Choroid plexus epithelial cell (primary cell): ENCODE results near the gene SEZ6.

Source experiments
- DNase-seq: peaks from one replicate; pipeline ENCODE4 v3.0.0-alpha.2; 2010; ENCODE audit warnings: low read depth
- H3K4me3 ChIP-seq: 2 replicates; pipeline ENCODE4 v1.5.1; 2011; ENCODE audit warnings: low read depth, mild to moderate bottlenecking, control low read depth, low read length, moderate library complexity
- TF ChIP-seq, protein P1 (sequence below): conservative IDR thresholded peaks from 2 replicates; pipeline ENCODE4 v1.5.1; 2011; ENCODE audit warnings: low read depth, mild to moderate bottlenecking, control low read depth, inconsistent platforms, low read length, moderate library complexity

SEZ6 gene

DNA sequence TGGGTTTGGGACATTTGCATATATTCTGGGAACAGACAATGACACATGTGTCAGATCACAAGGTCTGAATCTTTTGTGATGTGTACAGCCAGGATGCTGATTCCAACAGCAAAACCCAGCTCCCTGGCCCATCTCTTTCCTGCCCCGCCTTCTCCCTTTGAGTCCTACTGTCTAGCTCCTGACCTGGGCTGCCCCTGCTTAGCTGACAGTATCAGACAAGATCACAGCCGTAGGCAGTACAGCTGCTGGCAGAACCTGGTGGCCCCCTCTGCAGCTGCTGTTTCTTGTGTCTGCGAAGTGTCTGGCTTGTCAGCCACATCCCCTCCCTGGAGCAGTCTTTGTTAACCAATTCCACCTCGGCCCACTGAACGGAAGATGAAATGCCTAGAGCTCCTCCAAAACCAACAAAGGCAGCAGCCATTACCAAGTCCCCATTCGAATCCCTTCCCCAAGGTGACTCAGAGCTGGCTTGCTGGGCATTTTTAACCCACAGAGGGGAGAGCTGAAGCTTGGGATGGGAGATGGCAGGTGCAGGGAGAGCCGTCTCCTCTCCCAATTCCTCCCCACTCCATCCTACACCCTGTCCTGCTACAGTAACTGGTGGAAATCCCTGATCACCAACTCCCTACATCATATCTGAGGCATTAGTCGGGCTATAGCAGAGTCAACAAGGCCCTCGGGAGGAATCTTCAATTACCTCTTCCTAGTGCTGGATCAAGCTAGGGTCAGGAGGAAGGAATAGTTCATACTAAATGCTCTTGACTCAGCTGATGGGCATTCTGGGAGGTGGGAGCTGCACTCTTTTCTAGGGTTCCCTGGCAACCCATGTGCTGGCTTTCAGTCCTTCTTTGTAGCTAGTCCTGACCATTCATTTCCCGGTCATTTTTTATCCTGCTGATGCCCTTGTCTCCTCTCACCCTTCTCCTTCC, 42.9 kb upstream of the SEZ6 start:
- H3K4me3 ChIP-seq, result no peak overlapping the region
- TF ChIP-seq, protein P1, sequence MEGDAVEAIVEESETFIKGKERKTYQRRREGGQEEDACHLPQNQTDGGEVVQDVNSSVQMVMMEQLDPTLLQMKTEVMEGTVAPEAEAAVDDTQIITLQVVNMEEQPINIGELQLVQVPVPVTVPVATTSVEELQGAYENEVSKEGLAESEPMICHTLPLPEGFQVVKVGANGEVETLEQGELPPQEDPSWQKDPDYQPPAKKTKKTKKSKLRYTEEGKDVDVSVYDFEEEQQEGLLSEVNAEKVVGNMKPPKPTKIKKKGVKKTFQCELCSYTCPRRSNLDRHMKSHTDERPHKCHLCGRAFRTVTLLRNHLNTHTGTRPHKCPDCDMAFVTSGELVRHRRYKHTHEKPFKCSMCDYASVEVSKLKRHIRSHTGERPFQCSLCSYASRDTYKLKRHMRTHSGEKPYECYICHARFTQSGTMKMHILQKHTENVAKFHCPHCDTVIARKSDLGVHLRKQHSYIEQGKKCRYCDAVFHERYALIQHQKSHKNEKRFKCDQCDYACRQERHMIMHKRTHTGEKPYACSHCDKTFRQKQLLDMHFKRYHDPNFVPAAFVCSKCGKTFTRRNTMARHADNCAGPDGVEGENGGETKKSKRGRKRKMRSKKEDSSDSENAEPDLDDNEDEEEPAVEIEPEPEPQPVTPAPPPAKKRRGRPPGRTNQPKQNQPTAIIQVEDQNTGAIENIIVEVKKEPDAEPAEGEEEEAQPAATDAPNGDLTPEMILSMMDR, result no peak
- no peak for DNase-seq

DNA sequence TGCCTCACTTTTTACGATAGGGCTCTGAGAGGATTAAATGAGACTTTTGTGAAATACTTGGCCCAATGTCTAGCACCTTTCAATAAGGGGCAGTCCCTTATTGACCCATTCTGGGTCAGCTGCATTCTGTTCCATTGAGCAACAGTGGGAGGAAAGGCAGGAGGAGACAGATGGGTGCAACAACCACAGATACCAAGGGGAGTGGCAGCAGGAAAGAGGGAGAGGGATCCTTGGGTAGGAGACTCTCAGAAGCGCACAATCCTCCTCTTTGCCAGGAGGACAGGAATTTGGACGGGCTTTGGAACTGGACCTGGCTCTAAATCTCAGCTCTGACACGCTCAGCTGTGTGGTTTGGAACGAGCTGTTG, 40.6 kb upstream of the SEZ6 start:
- TF ChIP-seq, protein P1, result no peak
- DNase-seq, result no peak
- H3K4me3 ChIP-seq, result no peak overlapping the region

DNA sequence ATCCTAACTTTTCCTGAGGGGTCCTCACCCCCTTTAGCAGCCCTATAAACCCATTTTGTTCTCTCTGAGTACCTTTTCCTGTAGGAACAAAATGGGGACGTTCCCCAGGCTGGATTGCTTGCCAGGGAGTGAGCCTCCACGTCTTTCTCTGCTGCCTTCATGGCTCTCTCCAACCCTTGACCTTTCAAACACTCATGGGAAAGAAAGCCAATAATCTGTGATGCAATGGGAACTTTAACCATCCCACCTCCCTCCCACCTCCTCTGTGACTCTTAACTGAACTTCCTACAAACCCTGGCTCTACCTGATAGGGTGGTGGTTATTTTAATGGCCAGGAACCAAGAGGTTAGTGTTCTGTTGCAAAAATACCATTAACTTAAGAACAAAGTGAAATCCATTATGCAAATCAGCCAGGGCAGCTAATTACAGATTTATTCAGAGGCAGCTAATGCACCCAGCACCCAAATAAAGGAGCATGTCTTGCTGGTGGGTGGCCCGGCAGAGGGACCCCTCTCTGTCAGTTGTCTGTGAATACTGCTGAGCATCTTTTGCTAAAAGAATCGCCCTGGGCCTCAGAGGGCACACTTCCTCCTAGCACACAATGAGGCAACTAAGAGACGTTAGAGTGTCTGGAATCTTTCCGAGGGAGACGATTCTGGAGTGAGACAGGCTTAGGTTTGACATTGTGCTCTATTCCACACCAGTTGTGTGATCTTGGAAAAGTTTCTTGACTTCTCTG, 40.1 kb upstream of the SEZ6 start:
- DNase-seq, result no peak
- H3K4me3 ChIP-seq, result no peak overlapping the region
- TF ChIP-seq, protein P1, result no peak

DNA sequence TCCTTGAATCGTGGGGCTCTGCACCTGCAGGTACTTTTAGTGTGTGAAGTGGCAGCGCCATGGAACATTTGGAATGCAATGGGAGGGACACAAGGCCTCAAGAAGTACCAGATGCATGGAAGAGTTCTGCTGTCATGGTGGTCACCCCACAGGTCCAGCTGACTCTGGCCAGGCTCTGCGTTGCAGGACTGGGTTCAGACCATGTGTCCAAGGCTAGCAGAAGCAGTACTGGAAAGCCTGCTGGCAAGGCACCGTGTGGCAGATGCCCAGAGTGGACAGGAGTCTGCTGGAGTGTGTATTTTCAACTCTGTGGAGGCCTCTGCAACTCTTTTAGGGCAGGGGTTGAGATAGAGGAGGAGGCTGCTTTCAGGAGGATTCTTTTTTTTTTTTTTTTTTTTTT, 39.2 kb upstream of the SEZ6 start:
- H3K4me3 ChIP-seq, result no peak overlapping the region
- DNase-seq, result no peak
- TF ChIP-seq, protein P1, result no peak

DNA sequence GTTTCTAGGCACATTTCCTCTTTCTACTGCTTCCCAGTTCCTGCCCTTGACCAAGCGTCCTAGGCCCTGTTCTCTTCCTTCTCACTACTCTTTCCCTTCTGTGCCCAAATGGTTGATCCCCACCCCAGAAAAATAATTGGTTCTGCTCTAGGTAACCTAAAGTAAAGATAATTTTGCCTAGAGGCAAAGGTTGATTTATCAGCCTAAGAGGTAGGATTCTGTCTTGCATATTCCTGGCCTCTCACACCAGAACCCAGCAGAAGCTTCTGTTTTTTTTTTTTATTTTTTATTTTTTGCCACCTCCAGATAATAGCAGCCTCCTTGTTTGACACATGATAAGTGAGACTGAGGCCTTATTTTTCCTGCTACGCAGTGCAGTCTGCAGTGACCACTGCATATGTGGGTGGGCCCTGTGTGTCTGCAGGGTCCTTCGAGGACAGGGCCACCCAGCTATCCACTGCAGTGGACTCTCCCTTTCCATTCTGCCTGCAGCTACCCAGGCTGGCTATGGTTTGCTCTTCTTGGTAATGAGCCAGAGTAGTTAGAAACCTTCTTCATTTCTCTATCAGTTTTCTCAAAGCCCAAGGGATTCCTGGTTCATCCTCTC, 37.8 kb upstream of the SEZ6 start:
- DNase-seq, result no peak
- no peak overlapping the region for H3K4me3 ChIP-seq
- TF ChIP-seq, protein P1, result no peak

DNA sequence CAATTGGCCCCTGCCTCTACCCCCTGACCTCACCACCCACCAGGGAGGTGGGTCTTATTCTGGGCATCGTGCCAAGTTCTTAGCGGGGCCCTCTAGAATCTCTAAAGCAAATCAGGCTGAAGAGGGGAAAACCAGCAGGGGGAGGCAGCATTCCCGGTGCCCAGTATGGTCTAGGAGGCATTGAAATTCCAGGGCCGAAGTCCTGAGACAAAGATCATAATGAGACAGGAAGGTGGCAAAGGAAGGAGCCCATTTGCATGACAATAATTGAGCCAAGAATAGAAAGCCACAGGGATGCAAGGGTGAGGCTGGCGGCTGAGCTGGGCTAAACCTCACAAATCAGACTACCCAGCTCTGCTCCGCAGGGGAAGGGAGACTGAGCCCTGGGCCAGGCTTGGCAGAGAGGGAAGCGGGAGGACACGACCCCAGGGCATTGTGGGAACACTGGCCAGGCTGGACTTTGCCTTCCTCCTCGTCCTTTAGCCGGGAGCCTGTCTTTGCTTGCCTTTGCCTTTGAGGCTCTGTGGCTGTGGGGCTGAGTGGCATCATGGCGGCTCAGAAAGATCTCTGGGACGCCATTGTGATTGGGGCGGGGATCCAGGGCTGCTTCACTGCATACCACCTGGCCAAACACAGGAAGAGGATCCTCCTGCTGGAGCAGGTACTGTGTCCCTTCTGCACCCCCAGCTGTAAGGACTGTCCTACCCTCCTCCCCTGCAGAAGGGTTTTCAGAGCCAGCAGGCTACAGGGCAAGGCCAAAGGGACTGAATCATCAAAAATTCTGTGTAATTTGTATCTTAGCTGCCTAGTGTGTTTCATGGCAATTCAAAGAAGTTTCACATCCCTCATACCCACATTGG, 37.1 kb upstream of the SEZ6 start, which contains the start of gene PIPOX:
TSS of gene PIPOX (plus strand) at position 463 of the 860 bp plus-strand sequence. CDS start at position 548, 85 bp downstream.
- TF ChIP-seq, protein P1, result peak; percentile 47
- peak within 1 kb of the TSS; percentile 33 for H3K4me3 ChIP-seq
- peak; percentile 80 for DNase-seq
